Measurements from ENCODE around the gene ARTN.

- TF ChIP-seq, protein P1, sequence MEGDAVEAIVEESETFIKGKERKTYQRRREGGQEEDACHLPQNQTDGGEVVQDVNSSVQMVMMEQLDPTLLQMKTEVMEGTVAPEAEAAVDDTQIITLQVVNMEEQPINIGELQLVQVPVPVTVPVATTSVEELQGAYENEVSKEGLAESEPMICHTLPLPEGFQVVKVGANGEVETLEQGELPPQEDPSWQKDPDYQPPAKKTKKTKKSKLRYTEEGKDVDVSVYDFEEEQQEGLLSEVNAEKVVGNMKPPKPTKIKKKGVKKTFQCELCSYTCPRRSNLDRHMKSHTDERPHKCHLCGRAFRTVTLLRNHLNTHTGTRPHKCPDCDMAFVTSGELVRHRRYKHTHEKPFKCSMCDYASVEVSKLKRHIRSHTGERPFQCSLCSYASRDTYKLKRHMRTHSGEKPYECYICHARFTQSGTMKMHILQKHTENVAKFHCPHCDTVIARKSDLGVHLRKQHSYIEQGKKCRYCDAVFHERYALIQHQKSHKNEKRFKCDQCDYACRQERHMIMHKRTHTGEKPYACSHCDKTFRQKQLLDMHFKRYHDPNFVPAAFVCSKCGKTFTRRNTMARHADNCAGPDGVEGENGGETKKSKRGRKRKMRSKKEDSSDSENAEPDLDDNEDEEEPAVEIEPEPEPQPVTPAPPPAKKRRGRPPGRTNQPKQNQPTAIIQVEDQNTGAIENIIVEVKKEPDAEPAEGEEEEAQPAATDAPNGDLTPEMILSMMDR (conservative IDR thresholded peaks at IDR 0.05; ENCODE audit: low read depth in 2 of 2) = no peak
- TF ChIP-seq REST (IDR thresholded peaks at IDR 0.05; ENCODE audit: unreplicated experiment) = no peak
- TF ChIP-seq EZH2 (IDR thresholded peaks at IDR 0.05; ENCODE audit: low read depth, unreplicated experiment) = no peak
- TF ChIP-seq, protein P2, sequence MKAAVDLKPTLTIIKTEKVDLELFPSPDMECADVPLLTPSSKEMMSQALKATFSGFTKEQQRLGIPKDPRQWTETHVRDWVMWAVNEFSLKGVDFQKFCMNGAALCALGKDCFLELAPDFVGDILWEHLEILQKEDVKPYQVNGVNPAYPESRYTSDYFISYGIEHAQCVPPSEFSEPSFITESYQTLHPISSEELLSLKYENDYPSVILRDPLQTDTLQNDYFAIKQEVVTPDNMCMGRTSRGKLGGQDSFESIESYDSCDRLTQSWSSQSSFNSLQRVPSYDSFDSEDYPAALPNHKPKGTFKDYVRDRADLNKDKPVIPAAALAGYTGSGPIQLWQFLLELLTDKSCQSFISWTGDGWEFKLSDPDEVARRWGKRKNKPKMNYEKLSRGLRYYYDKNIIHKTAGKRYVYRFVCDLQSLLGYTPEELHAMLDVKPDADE (IDR thresholded peaks at IDR 0.05) = no peak
- TF ChIP-seq POLR2AphosphoS5 (IDR thresholded peaks at IDR 0.05; ENCODE audit: low read depth) = no peak
- no peak for TF ChIP-seq CREB1 (CRISPR knock-in tag; IDR thresholded peaks at IDR 0.05; ENCODE audit: low read depth)
- no peak for TF ChIP-seq ZNF114 (CRISPR knock-in tag; IDR thresholded peaks at IDR 0.05)
- no peak for TF ChIP-seq JUNB (IDR thresholded peaks at IDR 0.05; ENCODE audit: unreplicated experiment)
- TF ChIP-seq EZH2phosphoT487 (IDR thresholded peaks at IDR 0.05; ENCODE audit: unreplicated experiment) = no peak
Observed at GRCh38 chr1:43970502-43970901, 36.9 kb downstream of the ARTN start.

All from GM23338 (cell line).